Motor neuron (in vitro differentiated cells): Measurements from ENCODE around the gene LRP2. TPM values are rescaled to one million over a fixed set of nuclear protein-coding genes. Genes with fewer than 3 reads are reported as not detected.
"Not testable (repeated sequence)": the region's sequence is repeated elsewhere in the genome, so short reads cannot be mapped to it uniquely, and the experiment has no call there.

Experiments used
- ATAC-seq, 8 experiments: fragments of 200-7000 bp; cut with Tn5 transposase; replicated peaks in 6 of 8; 2 replicates each; pipeline ENCODE4 v1.8.0; 2021; ENCODE audit warnings: mild to moderate bottlenecking in 8 of 8, moderate library complexity in 8 of 8
- H3K27ac ChIP-seq, 2 donors: fragments of 250-450 bp; sonication (Bioruptor Pico); 2 replicates each; pipeline ENCODE4 v1.9.0; 2021; ENCODE audit warnings: antibody characterized with exemption in 2 of 2, mild to moderate bottlenecking in 2 of 2, moderate library complexity in 1 of 2
- H3K4me1 ChIP-seq, 2 donors: fragments of 250-450 bp; sonication (Bioruptor Pico); replicated peaks in 1 of 2; 2 replicates each; pipeline ENCODE4 v1.6.1; 2021; ENCODE audit warnings: antibody characterized with exemption in 2 of 2, mild to moderate bottlenecking in 2 of 2, moderate library complexity in 1 of 2
- H3K4me3 ChIP-seq, 5 donors: fragments of 250-450 bp; sonication (Bioruptor Pico); 2 replicates each; pipeline ENCODE4 v1.9.0; 2021; ENCODE audit warnings: antibody characterized with exemption in 5 of 5, mild to moderate bottlenecking in 5 of 5, moderate library complexity in 4 of 5
- WGBS, 10 experiments: fragments of 450-650 bp; shearing (Covaris generic); methylation state at CpG; one replicate each; pipeline ENCODE4 v1.0.0; 2022; 5-methylcytosine and 5-hydroxymethylcytosine counted together
- in situ Hi-C, 9 experiments: fragments of 400-800 bp; cut with MboI; loops; one replicate each; pipeline ENCODE4 v1.15.0; 2021; ENCODE audit warnings: low sequenced_read_pairs in 9 of 9, low pct_unique_long_range_greater_than_20kb in 2 of 9; ENCODE audit not compliant: unreplicated experiment in 9 of 9
- total RNA-seq, 8 experiments: library from RNA; unstranded; fragments of 300-600 nt; gene quantifications; 2 replicates each; pipeline versions ENCODE4 v1.2.3 to v1.2.4, GENCODE V29; 2022

Gene LRP2
- total RNA-seq, 8 experiments from 2014 or later: 0.03 to 29.2 (median 6.5) TPM; not detected in 1

GRCh38 chr2:169343202-169343601 lies 19.1 kb downstream of the LRP2 start:
- in situ Hi-C loops: no loop called here
- H3K4me1 ChIP-seq: peaks cover 17 to 33% of the 10 kb centered on the region in 2 donors

GRCh38 chr2:169339657-169340056 lies 22.7 kb downstream of the LRP2 start:
- H3K4me1 ChIP-seq: peaks cover 3 to 26% of the 10 kb centered on the region in 2 donors
- peak in 1 of 8 experiments; percentile 37 for ATAC-seq
- no peak overlapping the region for H3K27ac ChIP-seq
- 14 to 83% (median 36%) methylated on average over 1 to 2 of the region's 2 CpGs; no CpG with 5 or more reads in 1 of the 10 experiments for WGBS, 10 experiments
- in situ Hi-C loops: no loop called here
- H3K4me3 ChIP-seq: no peak overlapping the region

More at GRCh38 chr2:169343202-169343601, 19.1 kb downstream of the LRP2 start:
- H3K27ac ChIP-seq: no peak overlapping the region
- ATAC-seq: no peak
- H3K4me3 ChIP-seq: no peak overlapping the region

- peaks cover 5 to 21% of the 10 kb centered on the region in 2 donors for H3K4me1 ChIP-seq
- no peak overlapping the region for H3K27ac ChIP-seq
- H3K4me3 ChIP-seq: no peak overlapping the region
- ATAC-seq: no peak
- 0 to 100% (median 63%) methylated on average over 1 to 5 of the region's 5 CpGs; no CpG with 5 or more reads in 2 of the 10 experiments for WGBS, 10 experiments
- in situ Hi-C loops: no loop called here
Measured at GRCh38 chr2:169336695-169337094, 25.6 kb downstream of the LRP2 start.

- H3K27ac ChIP-seq: no peak overlapping the region
- WGBS, 10 experiments: 0 to 80% (median 50%) methylated on average over 1 to 3 of the region's 6 CpGs; no CpG with 5 or more reads in 2 of the 10 experiments
Measured at GRCh38 chr2:169330555-169331198, 31.7 kb downstream of the LRP2 start.

GRCh38 chr2:169329688-169330554 lies 32.4 kb downstream of the LRP2 start:
- ATAC-seq: peak in 1 of 8 experiments; percentile 82
- in situ Hi-C loops: no loop called here
- H3K27ac ChIP-seq: no peak overlapping the region
- peaks cover 3 to 11% of the 10 kb centered on the region in 2 donors for H3K4me1 ChIP-seq
- no peak overlapping the region for H3K4me3 ChIP-seq
- WGBS, 10 experiments: 20 to 100% (median 89%) methylated on average over 1 to 6 of the region's 8 CpGs; no CpG with 5 or more reads in 4 of the 10 experiments

More at GRCh38 chr2:169330555-169331198, 31.7 kb downstream of the LRP2 start:
- Histone ChIP-seq H3K4me3 (no peak overlapping the region), H3K4me1 (peaks cover 3 to 11% of the 10 kb centered on the region in 2 donors)
- in situ Hi-C loops: no loop called here
- peak in 5 of 8 experiments; percentile 32 to 57 (median 39) for ATAC-seq

GRCh38 chr2:169328785-169329184 lies 33.5 kb downstream of the LRP2 start:
- Histone ChIP-seq H3K4me3 (no peak overlapping the region), H3K27ac (no peak overlapping the region), H3K4me1 (peaks cover 3 to 14% of the 10 kb centered on the region in 2 donors)
- in situ Hi-C loops: no loop called here
- 22 to 100% (median 87%) methylated on average over 2 to 3 of the region's 3 CpGs; no CpG with 5 or more reads in 3 of the 10 experiments for WGBS, 10 experiments
- no peak for ATAC-seq

- H3K4me1 ChIP-seq: peaks cover 3 to 18% of the 10 kb centered on the region in 2 donors
- H3K27ac ChIP-seq, H3K4me3 ChIP-seq, in situ Hi-C loops, ATAC-seq: not testable (repeated sequence)
- no CpG with 5 or more reads among the region's 33 CpGs for WGBS, 10 experiments
Measured at GRCh38 chr2:169327837-169328236, 34.5 kb downstream of the LRP2 start.

- H3K4me3 ChIP-seq, H3K27ac ChIP-seq, in situ Hi-C loops, ATAC-seq: not testable (repeated sequence)
- H3K4me1 ChIP-seq: peaks cover 0 to 11% of the 10 kb centered on the region in 2 donors
- WGBS, 10 experiments: no CpG with 5 or more reads among the region's 4 CpGs
Measured at GRCh38 chr2:169325886-169326285, 36.4 kb downstream of the LRP2 start.

- WGBS, 10 experiments: 15 to 85% (median 64%) methylated on average over 3 to 5 of the region's 5 CpGs
- peaks cover 0 to 7% of the 10 kb centered on the region in 2 donors for H3K4me1 ChIP-seq
- H3K4me3 ChIP-seq: no peak overlapping the region
- ATAC-seq: peak in 3 of 8 experiments; percentile 20 to 65 (median 56)
- in situ Hi-C loops: no loop called here
- H3K27ac ChIP-seq: no peak overlapping the region
Measured at GRCh38 chr2:169324581-169325260, 37.6 kb downstream of the LRP2 start.

GRCh38 chr2:169323841-169324240 lies 38.5 kb downstream of the LRP2 start:
- Histone ChIP-seq H3K4me3 (no peak overlapping the region), H3K27ac (no peak overlapping the region)
- WGBS, 10 experiments: 0 to 92% (median 32%) methylated on average over 1 to 2 of the region's 2 CpGs; no CpG with 5 or more reads in 2 of the 10 experiments

GRCh38 chr2:169320561-169320960 lies 41.8 kb downstream of the LRP2 start:
- WGBS, 10 experiments: 40 to 100% (median 95%) methylated on average over 1 to 6 of the region's 6 CpGs
- no peak for ATAC-seq
- in situ Hi-C loops: no loop called here

More at GRCh38 chr2:169323841-169324240, 38.5 kb downstream of the LRP2 start:
- ATAC-seq: no peak
- in situ Hi-C loops: no loop called here
- peaks cover 0 to 7% of the 10 kb centered on the region in 2 donors for H3K4me1 ChIP-seq

GRCh38 chr2:169315357-169315756 lies 47.0 kb downstream of the LRP2 start:
- Histone ChIP-seq H3K4me1 (no peaks in the 10 kb centered on the region), H3K27ac (no peak overlapping the region), H3K4me3 (no peak overlapping the region)
- in situ Hi-C loops: no loop called here
- no peak for ATAC-seq
- WGBS, 10 experiments: 0 to 100% (median 29%) methylated on average over 1 to 2 of the region's 3 CpGs; no CpG with 5 or more reads in 5 of the 10 experiments

More at GRCh38 chr2:169320561-169320960, 41.8 kb downstream of the LRP2 start:
- no peak overlapping the region for H3K27ac ChIP-seq
- H3K4me3 ChIP-seq: no peak overlapping the region
- peaks cover 0 to 7% of the 10 kb centered on the region in 2 donors for H3K4me1 ChIP-seq
